Measurements from ENCODE around the gene POMT1. TPM values are rescaled to one million over a fixed set of nuclear protein-coding genes. Genes with fewer than 3 reads are reported as not detected.

The POMT1 gene
- total and polyA plus RNA-seq, 2 donors (not counting 3 experiments of a cell fraction or from before 2014, with no cell fraction given), result 44.7 to 53.9 TPM

DNA sequence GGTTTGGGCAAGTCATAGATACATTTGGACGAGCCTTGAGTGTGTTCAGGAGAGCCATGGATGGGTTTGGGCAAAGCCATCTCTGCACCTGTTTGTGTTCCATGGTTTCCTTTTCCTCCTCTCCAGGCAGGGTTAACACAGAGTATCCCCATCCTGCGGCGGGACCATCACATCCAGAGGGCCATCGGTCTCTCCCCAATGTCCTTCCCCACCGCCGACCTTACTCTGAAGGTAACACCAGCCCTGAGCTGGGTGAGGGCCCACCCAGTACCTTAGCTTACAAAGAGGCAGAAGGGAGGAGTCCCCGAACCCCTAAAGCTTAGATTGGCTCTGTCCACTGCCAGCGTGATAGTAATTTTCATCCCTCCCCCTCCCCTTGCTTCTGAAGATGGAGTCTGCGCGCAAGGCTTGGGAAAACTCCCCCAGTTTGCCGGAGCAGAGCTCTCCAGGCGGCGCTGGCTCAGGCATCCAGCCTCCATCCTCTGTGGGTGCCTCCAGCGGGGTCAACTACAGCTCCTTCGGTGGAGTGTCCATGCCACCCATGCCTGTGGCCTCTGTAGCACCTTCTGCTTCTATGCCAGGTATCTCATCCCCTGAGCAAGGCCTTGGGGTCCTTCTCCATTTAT is 18.0 kb upstream of the POMT1 start:
- Histone ChIP-seq H3K9ac (replicated peaks; ENCODE audit: extremely low read depth, insufficient read depth, low read length) (no peak overlapping the region), H3K4me1 (ENCODE audit: control insufficient read depth, extremely low read depth, insufficient read depth, low read length) (no peaks in the 10 kb centered on the region), H3K27ac (ENCODE audit: insufficient read depth, low read depth, low read length) (no peak overlapping the region), H3K4me3 (replicated peaks in 1 of 3; ENCODE audit: insufficient read depth in 1 of 3, low read depth in 1 of 3, low read length in 3 of 3) (no peak overlapping the region), H3K9me3 (replicated peaks; ENCODE audit: control insufficient read depth, insufficient read depth, low read length) (no peaks in the 10 kb centered on the region), H3K79me2 (ENCODE audit: control insufficient read depth, insufficient read depth, low read length) (peaks cover 6% of the 10 kb centered on the region), H3K36me3 (ENCODE audit: control insufficient read depth in 2 of 2, extremely low read depth in 1 of 2, insufficient read depth in 2 of 2, low read length in 2 of 2) (peaks cover 32 to 82% of the 10 kb centered on the region in 2 experiments), H2AFZ (ENCODE audit: low read depth, low read length) (no peak overlapping the region), H3K9me1 (replicated peaks; ENCODE audit: control insufficient read depth, extremely low read depth, insufficient read depth, low read length) (no peaks in the 10 kb centered on the region), H4K20me1 (replicated peaks; ENCODE audit: control insufficient read depth, extremely low read depth, insufficient read depth, low read length) (no peaks in the 10 kb centered on the region), H3K4me2 (ENCODE audit: insufficient read depth, low read length) (no peak overlapping the region), H3K27me3 (ENCODE audit: control insufficient read depth in 2 of 2, insufficient read depth in 2 of 2, low read length in 2 of 2) (no peaks in the 10 kb centered on the region)
- no peak for TF ChIP-seq EZH2 (IDR thresholded peaks at IDR 0.05; ENCODE audit: borderline replicate concordance, low read depth, low read length, severe bottlenecking)
- CTCF ChIA-PET, result interaction anchor here (1.2 kb wide), 2 partner anchors 13 to 111 kb away, joined by 3 read pairs; no protein-coding TSS in a partner anchor
- intact Hi-C loops (cut with micrococcal nuclease), result no loop called here
- FAIRE-seq (no peak), DNase-seq (ENCODE audit: low read depth, low spot score) (no peak)
- dilution Hi-C loops (cut with MboI; ENCODE audit: extremely low pct_ligation_motif_present, low sequenced_read_pairs), result no loop called here
- no TSS peak for BruUV-seq (replicated peaks)
- POLR2A ChIA-PET, result no interaction called here

DNA sequence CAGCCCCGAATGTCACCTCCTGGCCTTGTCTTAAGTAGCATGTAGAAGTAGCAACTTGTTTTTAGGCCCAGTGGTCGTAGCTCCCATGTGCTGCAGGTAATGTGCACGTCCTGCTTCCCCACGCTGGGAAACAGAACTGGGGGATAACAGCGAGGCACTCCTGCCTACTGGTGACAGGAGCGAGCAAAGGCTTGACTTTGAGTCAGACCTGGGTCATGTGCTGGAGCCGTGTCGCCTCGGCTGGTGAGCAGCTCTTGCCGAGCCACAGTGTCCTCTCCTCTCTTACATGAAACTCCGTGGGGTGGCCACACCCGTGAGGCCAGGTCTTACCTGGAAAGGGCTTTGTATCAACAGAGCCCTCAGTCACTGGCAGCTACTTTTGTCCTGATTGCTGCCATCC is 17.5 kb upstream of the POMT1 start:
- DNase-seq (ENCODE audit: low read depth, low spot score) (no peak), FAIRE-seq (no peak)
- TF ChIP-seq JUN (IDR thresholded peaks at IDR 0.05; ENCODE audit: borderline replicate concordance, insufficient read depth, insufficient read length, low read depth), result no peak
- no peak for TF ChIP-seq EZH2 (IDR thresholded peaks at IDR 0.05; ENCODE audit: borderline replicate concordance, low read depth, low read length, severe bottlenecking)
- Histone ChIP-seq H3K36me3 (ENCODE audit: control insufficient read depth in 2 of 2, extremely low read depth in 1 of 2, insufficient read depth in 2 of 2, low read length in 2 of 2) (peaks cover 33 to 84% of the 10 kb centered on the region in 2 experiments), H3K27me3 (ENCODE audit: control insufficient read depth in 2 of 2, insufficient read depth in 2 of 2, low read length in 2 of 2) (no peaks in the 10 kb centered on the region), H3K9ac (replicated peaks; ENCODE audit: extremely low read depth, insufficient read depth, low read length) (no peak overlapping the region), H3K79me2 (ENCODE audit: control insufficient read depth, insufficient read depth, low read length) (peaks cover 3% of the 10 kb centered on the region), H2AFZ (ENCODE audit: low read depth, low read length) (no peak overlapping the region), H3K4me2 (ENCODE audit: insufficient read depth, low read length) (no peak overlapping the region), H3K4me1 (ENCODE audit: control insufficient read depth, extremely low read depth, insufficient read depth, low read length) (no peaks in the 10 kb centered on the region), H3K27ac (ENCODE audit: insufficient read depth, low read depth, low read length) (no peak overlapping the region), H3K4me3 (replicated peaks in 1 of 3; ENCODE audit: insufficient read depth in 1 of 3, low read depth in 1 of 3, low read length in 3 of 3) (no peak overlapping the region), H3K9me1 (replicated peaks; ENCODE audit: control insufficient read depth, extremely low read depth, insufficient read depth, low read length) (no peaks in the 10 kb centered on the region), H3K9me3 (replicated peaks; ENCODE audit: control insufficient read depth, insufficient read depth, low read length) (no peaks in the 10 kb centered on the region), H4K20me1 (replicated peaks; ENCODE audit: control insufficient read depth, extremely low read depth, insufficient read depth, low read length) (no peaks in the 10 kb centered on the region)
- ChIA-PET POLR2A (no interaction called here), CTCF (interaction anchor here (1.2 kb wide), 1 partner anchor 12 kb away, joined by 3 read pairs; no protein-coding TSS in a partner anchor)
- dilution Hi-C loops (cut with MboI; ENCODE audit: extremely low pct_ligation_motif_present, low sequenced_read_pairs), result no loop called here
- no TSS peak for BruUV-seq (replicated peaks)
- intact Hi-C loops (cut with micrococcal nuclease), result no loop called here
